Measurements from ENCODE around the gene OPTC. TPM values are rescaled to one million over a fixed set of nuclear protein-coding genes. Genes with fewer than 3 reads are reported as not detected.
A peak's percentile ranks its signal among the peaks of the same experiment; 100 is the strongest.
"Not testable (repeated sequence)": the region's sequence is repeated elsewhere in the genome, so short reads cannot be mapped to it uniquely, and the experiment has no call there.

Gene OPTC, protein sequence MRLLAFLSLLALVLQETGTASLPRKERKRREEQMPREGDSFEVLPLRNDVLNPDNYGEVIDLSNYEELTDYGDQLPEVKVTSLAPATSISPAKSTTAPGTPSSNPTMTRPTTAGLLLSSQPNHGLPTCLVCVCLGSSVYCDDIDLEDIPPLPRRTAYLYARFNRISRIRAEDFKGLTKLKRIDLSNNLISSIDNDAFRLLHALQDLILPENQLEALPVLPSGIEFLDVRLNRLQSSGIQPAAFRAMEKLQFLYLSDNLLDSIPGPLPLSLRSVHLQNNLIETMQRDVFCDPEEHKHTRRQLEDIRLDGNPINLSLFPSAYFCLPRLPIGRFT
- total RNA-seq (not detected), polyA plus RNA-seq (not detected)
- long read RNA-seq, donor 1 = 0 reads
- long read RNA-seq, donor 2 = 0 reads
- long read RNA-seq, donor 3 = 0 reads
- long read RNA-seq, donor 4 = 0 reads
- long read RNA-seq, donor 5 = 0 reads

DNA sequence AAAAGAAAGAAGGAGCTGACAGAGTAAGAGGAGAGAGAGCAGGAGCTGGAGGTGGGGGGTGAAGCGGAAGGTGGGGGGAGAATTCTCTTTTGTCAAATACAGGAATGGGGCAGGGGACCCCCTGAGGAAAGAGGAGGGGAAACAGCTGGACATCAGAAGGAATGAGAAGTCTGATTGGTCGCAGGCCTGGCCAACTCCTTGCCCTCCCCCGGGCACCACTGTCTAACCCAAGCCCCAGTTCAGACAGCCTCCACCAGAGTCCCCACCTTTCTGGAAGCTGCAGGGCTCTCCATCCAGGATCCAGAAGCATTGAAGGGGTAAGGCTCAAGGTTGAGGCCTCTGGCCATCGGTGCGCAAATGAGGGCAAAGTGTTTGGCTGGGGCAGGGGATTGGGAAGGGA lies at the start of gene OPTC:
TSS of gene OPTC (plus strand) at position 253 of the 400 bp plus-strand sequence. CDS start 1,853 bp downstream, outside the sequence.
- Histone ChIP-seq H3K27me3 (ENCODE audit: control insufficient read depth in 3 of 3, insufficient read depth in 3 of 3, low read length in 2 of 3) (no peaks in the 10 kb centered on the region), H3K4me1 (ENCODE audit: control insufficient read depth in 5 of 5, insufficient read depth in 5 of 5, low read length in 5 of 5) (no peaks in the 10 kb centered on the region), H3K27ac (ENCODE audit: low read depth in 1 of 2, low read length in 1 of 2) (no peak within 1 kb of the TSS), H3K36me3 (ENCODE audit: control insufficient read depth in 4 of 4, insufficient read depth in 4 of 4, low read length in 4 of 4) (no peaks in the 10 kb centered on the region), H3K4me3 (no peak within 1 kb of the TSS), H3K9me3 (ENCODE audit: control insufficient read depth in 4 of 4, insufficient read depth in 3 of 4, low read length in 3 of 4) (no peaks in the 10 kb centered on the region), H3K9ac (ENCODE audit: insufficient read depth in 1 of 2, low read length in 2 of 2) (no peak within 1 kb of the TSS)
- 86 to 93% methylated on average over 5 of the region's 5 CpGs for WGBS, 2 donors
- ATAC-seq (ENCODE audit: insufficient read depth, low FRiP score) (no peak), DNase-seq (no peak)
- TF ChIP-seq, protein P1, sequence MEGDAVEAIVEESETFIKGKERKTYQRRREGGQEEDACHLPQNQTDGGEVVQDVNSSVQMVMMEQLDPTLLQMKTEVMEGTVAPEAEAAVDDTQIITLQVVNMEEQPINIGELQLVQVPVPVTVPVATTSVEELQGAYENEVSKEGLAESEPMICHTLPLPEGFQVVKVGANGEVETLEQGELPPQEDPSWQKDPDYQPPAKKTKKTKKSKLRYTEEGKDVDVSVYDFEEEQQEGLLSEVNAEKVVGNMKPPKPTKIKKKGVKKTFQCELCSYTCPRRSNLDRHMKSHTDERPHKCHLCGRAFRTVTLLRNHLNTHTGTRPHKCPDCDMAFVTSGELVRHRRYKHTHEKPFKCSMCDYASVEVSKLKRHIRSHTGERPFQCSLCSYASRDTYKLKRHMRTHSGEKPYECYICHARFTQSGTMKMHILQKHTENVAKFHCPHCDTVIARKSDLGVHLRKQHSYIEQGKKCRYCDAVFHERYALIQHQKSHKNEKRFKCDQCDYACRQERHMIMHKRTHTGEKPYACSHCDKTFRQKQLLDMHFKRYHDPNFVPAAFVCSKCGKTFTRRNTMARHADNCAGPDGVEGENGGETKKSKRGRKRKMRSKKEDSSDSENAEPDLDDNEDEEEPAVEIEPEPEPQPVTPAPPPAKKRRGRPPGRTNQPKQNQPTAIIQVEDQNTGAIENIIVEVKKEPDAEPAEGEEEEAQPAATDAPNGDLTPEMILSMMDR (IDR thresholded peaks at IDR 0.05; ENCODE audit: control extremely low read depth, extremely low read depth) = no peak

DNA sequence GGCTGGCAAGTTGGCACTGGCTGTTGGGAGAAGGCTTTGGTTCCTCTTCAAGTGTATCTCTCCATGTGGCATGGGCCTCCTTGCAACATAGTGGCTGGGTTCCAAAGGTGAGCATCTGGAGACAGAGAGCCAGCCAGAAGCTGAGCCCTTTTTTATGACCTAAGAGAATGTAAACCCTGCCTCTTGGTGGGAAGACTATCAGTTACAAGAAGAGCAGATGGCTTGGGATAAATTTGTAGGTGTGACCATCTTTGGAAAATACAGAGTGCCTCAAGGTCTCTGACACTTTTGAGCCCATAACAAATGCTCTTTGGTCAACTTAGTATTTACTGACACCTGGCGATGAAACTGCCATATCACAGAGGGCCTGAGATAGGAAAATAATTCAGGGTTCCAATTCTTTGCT lies 49.8 kb upstream of the OPTC start:
- Histone ChIP-seq H3K27ac (ENCODE audit: low read depth in 1 of 2, low read length in 1 of 2) (peak overlapping the region in 1 of 2 donors; percentile 37), H3K9ac (ENCODE audit: insufficient read depth in 1 of 2, low read length in 2 of 2) (no peak overlapping the region), H3K27me3 (ENCODE audit: control insufficient read depth in 3 of 3, insufficient read depth in 3 of 3, low read length in 2 of 3) (no peaks in the 10 kb centered on the region), H3K4me3 (no peak overlapping the region), H3K4me1 (ENCODE audit: control insufficient read depth in 5 of 5, insufficient read depth in 5 of 5, low read length in 5 of 5) (peaks cover 0 to 36% (median 17%) of the 10 kb centered on the region in 5 donors), H3K36me3 (ENCODE audit: control insufficient read depth in 4 of 4, insufficient read depth in 4 of 4, low read length in 4 of 4) (no peaks in the 10 kb centered on the region), H3K9me3 (ENCODE audit: control insufficient read depth in 4 of 4, insufficient read depth in 3 of 4, low read length in 3 of 4) (peaks cover 0 to 5% (median 1%) of the 10 kb centered on the region in 4 donors)
- DNase-seq (no peak), ATAC-seq (ENCODE audit: insufficient read depth, low FRiP score) (no peak)
- TF ChIP-seq, protein P1 (IDR thresholded peaks at IDR 0.05; ENCODE audit: control extremely low read depth, extremely low read depth) = no peak
- 96 to 97% methylated on average over 1 of the region's 1 CpG for WGBS, 2 donors

DNA sequence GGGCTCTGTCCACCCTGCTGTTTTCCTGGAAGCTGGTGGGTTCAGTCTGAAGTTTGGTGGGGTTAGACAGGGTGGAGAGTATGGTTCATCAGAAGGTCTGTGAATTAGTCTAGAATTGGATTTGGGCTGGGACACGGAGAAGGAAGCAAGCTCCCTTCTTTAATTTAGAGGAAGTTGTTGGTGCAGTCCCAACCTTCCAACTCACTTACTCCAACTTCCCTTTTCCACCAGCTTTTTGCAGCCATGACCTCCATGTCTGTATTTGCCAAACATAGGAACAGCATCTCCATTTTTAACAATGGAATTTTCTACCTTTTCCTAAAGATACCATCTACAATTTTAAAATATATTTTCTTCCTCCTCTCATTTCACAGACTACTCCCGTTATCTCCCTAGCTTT lies 46.8 kb upstream of the OPTC start:
- Histone ChIP-seq H3K4me3 (no peak overlapping the region), H3K27me3 (ENCODE audit: control insufficient read depth in 3 of 3, insufficient read depth in 3 of 3, low read length in 2 of 3) (no peaks in the 10 kb centered on the region), H3K27ac (ENCODE audit: low read depth in 1 of 2, low read length in 1 of 2) (no peak overlapping the region), H3K4me1 (ENCODE audit: control insufficient read depth in 5 of 5, insufficient read depth in 5 of 5, low read length in 5 of 5) (peaks cover 0 to 9% (median 2%) of the 10 kb centered on the region in 5 donors), H3K9me3 (ENCODE audit: control insufficient read depth in 4 of 4, insufficient read depth in 3 of 4, low read length in 3 of 4) (peaks cover 0 to 5% (median 1%) of the 10 kb centered on the region in 4 donors), H3K9ac (ENCODE audit: insufficient read depth in 1 of 2, low read length in 2 of 2) (no peak overlapping the region), H3K36me3 (ENCODE audit: control insufficient read depth in 4 of 4, insufficient read depth in 4 of 4, low read length in 4 of 4) (no peaks in the 10 kb centered on the region)
- no peak for ATAC-seq (ENCODE audit: insufficient read depth, low FRiP score)
- DNase-seq = no peak
- TF ChIP-seq, protein P1 (IDR thresholded peaks at IDR 0.05; ENCODE audit: control extremely low read depth, extremely low read depth) = no peak
- WGBS, 2 donors = 57 to 65% methylated on average over 2 of the region's 2 CpGs

DNA sequence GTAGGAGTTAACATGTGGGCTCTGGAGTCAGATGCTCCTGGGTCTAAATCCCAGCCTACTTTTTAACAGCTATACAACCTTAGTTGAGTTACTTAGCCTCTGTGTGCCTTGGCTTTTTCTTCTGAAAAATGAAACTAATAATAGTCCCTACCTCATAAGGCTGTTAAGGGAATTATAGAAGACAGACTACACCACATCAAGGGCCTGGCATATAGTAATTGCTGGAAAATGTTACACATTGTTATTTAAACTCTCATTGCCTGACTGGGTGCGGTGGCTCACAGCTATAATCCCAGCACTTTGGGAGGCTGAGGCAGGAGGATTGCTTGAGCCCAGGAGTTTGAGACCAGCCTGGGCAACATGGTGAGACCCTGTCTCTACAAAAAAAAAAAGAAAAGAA lies 46.4 kb upstream of the OPTC start:
- H3K9me3 ChIP-seq (ENCODE audit: control insufficient read depth in 4 of 4, insufficient read depth in 3 of 4, low read length in 3 of 4); H3K27ac ChIP-seq (ENCODE audit: low read depth in 1 of 2, low read length in 1 of 2); H3K4me1 ChIP-seq (ENCODE audit: control insufficient read depth in 5 of 5, insufficient read depth in 5 of 5, low read length in 5 of 5); H3K27me3 ChIP-seq (ENCODE audit: control insufficient read depth in 3 of 3, insufficient read depth in 3 of 3, low read length in 2 of 3); H3K9ac ChIP-seq (ENCODE audit: insufficient read depth in 1 of 2, low read length in 2 of 2); H3K4me3 ChIP-seq; DNase-seq; ATAC-seq (ENCODE audit: insufficient read depth, low FRiP score); H3K36me3 ChIP-seq (ENCODE audit: control insufficient read depth in 4 of 4, insufficient read depth in 4 of 4, low read length in 4 of 4): not testable (repeated sequence)
- WGBS, 2 donors = 92 to 96% methylated on average over 1 of the region's 1 CpG
